SHP77 treated with DMSO at 0.1 percent for 48 hours (cell line): ENCODE measurements around the gene KCNQ5.

Source experiments
- DNase-seq: peaks from one replicate; lab custom pipeline; 2025; lab: John Stamatoyannopoulos, UW

The KCNQ5 gene

GRCh38 chr6:72676995-72677394 lies 55.1 kb downstream of the KCNQ5 start:
- no peak for DNase-seq

GRCh38 chr6:72677740-72678139 lies 55.9 kb downstream of the KCNQ5 start:
- DNase-seq, result no peak

GRCh38 chr6:72683797-72684196 lies 61.9 kb downstream of the KCNQ5 start:
- DNase-seq, result no peak

- DNase-seq, result no peak
These were observed 67.5 kb downstream of the KCNQ5 start for GRCh38 chr6:72689107-72689954.

- DNase-seq, result no peak
These were observed 69.4 kb downstream of the KCNQ5 start for GRCh38 chr6:72691249-72691648.

DNA sequence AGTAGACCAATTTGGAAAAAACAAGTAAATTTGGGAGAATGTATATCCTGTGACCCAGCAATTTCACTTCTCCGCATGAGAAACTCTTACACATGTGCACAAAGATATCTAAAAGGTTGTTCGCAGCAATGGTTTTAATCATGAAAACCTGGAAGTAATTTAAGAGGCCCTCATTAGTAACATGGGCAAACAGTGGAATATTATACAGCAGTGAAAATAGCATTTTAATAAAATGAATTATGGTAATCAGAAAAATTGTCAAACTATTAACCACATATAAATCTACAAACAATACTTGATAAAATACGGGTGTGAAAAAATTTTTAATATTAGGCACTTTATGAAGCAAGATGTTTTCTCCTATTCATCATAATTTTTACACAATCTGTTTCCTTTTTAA lies 74.2 kb downstream of the KCNQ5 start:
- DNase-seq, result no peak

DNA sequence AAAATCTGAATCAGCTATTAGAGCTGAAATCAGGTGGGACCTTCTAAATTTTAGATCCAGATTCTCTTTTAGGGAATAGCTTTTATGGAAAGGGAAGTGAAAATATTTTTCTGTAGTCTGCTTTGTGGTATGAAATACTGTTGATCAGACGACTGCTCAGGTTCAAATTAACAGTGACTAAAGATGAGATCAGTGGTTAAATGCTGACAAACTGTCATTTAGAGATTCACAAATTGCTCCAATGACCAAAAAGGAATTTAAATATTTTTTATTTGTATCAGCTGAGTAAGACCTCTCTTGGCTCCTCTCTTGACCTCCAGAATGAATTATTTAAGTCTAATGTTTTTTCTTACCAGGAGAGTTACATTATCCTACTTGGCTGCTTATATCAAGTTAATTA lies 77.3 kb downstream of the KCNQ5 start:
- no peak for DNase-seq

- DNase-seq, result no peak
These were observed 80.6 kb downstream of the KCNQ5 start for GRCh38 chr6:72702421-72702820.

DNA sequence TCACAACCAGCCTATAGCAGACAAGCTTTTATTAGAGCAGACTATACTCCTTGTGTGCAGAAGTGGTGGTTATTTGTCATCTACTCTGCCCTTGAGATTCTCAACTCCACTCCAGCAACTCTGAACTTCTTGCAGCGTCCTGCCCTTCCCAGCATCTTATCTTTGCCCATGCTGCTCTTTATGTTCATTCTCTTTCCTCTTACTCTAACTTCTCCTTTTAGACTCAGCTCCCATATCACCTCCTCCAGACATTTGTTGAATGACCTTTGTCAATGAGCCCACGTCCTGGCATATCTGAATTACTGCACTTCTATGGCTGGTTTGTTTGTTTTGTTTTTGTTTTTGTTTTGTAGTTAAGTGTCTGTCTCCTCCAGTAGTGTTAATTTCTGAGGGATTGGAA lies 81.2 kb downstream of the KCNQ5 start:
- DNase-seq, result no peak

- no peak for DNase-seq
These were observed 83.1 kb downstream of the KCNQ5 start for GRCh38 chr6:72704979-72705378.

DNA sequence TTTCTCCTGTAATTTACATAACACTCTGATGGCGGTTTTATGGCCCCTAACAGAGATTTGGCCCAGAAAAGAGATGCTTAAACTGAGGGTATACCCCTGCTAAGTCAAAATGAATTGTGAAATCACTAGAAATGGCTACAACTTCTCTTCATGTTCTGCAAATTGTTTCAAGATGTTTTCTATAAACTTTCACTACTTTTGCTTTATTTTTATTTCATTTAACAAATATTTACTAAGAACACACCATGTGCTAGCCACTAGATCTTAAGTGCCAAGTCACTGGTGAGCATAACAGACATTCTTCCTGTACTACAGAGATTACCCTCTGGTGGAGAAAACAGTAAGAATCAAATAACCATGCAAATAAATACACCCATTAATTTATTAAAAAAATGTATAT lies 87.6 kb downstream of the KCNQ5 start:
- no peak for DNase-seq

- DNase-seq, result no peak
These were observed 89.9 kb downstream of the KCNQ5 start for GRCh38 chr6:72711731-72712130.

GRCh38 chr6:72712910-72713309 lies 91.0 kb downstream of the KCNQ5 start:
- no peak for DNase-seq

DNA sequence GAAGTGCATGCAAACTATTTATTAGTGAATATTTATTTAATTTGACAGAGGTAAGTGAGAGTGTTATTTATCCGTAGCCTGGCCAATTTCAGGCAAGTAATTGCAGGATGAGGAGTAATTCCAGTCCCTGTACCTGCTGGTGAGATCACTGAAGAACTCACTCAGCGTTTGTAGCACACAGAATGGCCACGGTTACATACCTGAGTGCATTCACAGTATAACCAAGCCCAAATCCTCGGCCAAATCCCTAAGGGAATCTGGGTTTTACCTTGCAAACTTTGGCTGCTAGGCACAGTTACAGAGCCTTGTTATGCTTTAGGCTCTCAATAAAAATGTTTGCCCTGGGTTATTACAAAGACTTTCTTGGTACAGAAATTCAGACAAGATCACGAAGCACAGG lies 93.3 kb downstream of the KCNQ5 start:
- no peak for DNase-seq

DNA sequence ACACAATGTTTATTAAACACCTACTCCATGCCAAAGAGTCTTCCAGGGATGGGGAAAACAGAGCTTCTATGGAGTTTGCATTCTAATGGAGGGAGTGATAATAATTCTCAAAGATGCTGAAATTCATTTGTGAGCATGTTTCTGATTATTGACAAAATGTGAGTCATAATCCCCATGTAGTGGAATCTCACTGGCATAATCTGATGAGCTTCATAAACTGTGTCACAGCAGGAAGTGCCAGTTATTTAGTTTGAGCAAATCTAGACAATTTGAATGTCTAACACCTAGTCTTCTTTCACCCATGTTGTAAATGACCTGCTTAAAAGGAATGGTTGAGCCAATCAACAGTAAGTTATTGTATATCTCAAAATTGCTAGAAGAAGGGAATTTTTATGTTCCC lies 95.1 kb downstream of the KCNQ5 start:
- DNase-seq, result no peak

DNA sequence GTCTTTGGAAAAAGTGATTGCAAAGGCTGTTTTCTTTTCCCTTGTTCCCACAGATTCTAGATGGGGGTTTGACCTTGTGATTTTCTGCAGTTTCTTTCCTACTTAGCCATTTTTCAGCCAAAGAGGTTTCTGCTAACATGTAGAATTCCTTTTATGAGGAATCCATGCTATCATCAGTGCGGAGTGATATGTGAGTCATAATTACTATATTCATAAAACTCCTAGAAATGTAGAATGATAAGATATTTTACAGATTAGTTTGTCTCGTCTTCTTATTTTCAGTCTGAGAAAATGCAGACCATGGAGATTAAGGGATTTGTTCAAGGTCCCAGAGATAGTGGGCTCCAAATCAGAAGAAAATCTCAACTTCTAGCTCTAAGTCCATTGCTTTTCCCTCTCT lies 98.6 kb downstream of the KCNQ5 start:
- no peak for DNase-seq

DNA sequence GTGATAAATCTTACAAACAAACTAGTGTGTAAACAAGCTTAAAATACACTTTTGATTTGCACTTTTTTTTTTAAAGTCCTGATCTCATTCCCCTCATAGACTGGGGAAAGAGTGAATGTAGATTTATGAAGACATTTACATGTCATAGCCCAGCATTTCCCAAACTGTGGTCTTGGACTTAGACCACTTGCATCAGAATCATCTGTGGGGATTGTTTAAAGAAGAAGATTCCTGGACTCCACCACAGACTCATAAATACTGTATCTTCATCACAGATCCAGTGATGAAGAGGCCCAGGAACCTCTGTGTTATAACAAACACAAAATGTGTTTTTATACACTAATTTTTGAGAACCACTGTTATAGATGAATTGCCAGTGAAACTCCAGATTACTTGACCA lies 99.5 kb downstream of the KCNQ5 start:
- no peak for DNase-seq

- DNase-seq, result no peak
These were observed 102.7 kb downstream of the KCNQ5 start for GRCh38 chr6:72724545-72724944.

GRCh38 chr6:72728706-72729343 lies 107.0 kb downstream of the KCNQ5 start:
- DNase-seq, result no peak

- DNase-seq, result no peak
These were observed 111.2 kb downstream of the KCNQ5 start for GRCh38 chr6:72733045-72733444.

DNA sequence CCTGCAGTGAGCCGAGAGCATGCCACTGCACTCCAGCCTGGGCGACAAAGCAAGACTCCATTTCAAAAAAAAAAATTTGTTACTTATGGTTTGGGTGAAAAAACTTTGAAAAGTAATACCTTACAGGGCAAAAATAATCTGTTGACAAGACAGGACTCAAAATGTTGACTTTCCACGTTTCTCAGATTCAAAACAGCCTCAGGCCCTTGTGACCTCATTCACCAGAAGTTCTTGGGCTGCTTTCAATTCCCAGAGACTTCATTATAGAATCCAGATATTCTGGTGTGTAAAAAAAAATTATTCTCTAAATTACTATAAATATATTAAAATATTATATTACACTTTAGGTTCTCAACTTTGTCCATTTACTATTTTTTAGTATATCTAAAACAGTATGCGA lies 116.2 kb downstream of the KCNQ5 start:
- no peak for DNase-seq

- DNase-seq, result no peak
These were observed 117.5 kb downstream of the KCNQ5 start for GRCh38 chr6:72739368-72739779.

GRCh38 chr6:72740135-72740534 lies 118.3 kb downstream of the KCNQ5 start:
- no peak for DNase-seq

GRCh38 chr6:72741083-72741482 lies 119.2 kb downstream of the KCNQ5 start:
- DNase-seq, result no peak
